ENCODE measurements around the gene NOS3.

The NOS3 gene

GRCh38 chr7:151060113-151060415, 69.2 kb downstream of the NOS3 start:
- TF ChIP-seq CTCF (IDR thresholded peaks at IDR 0.05; ENCODE audit: insufficient read depth, low read length, poor library complexity, severe bottlenecking), result no peak

GRCh38 chr7:151060416-151061212, 69.8 kb downstream of the NOS3 start:
- Histone ChIP-seq H3K36me3 (ENCODE audit: control insufficient read depth, insufficient read depth, low read length) (peaks cover 6% of the 10 kb centered on the region), H3K27me3 (replicated peaks; ENCODE audit: control insufficient read depth, insufficient read depth, low read length) (no peaks in the 10 kb centered on the region), H3K4me3 (replicated peaks; ENCODE audit: low read depth, low read length) (peak overlapping the region; percentile 75)
- TF ChIP-seq CTCF (IDR thresholded peaks at IDR 0.05; ENCODE audit: insufficient read depth, low read length, poor library complexity, severe bottlenecking), result peak; percentile 8
- no peak for DNase-seq (ENCODE audit: extremely low read depth, insufficient read length)

More at GRCh38 chr7:151060113-151060415, 69.2 kb downstream of the NOS3 start:
- Histone ChIP-seq H3K27me3 (replicated peaks; ENCODE audit: control insufficient read depth, insufficient read depth, low read length) (no peaks in the 10 kb centered on the region), H3K36me3 (ENCODE audit: control insufficient read depth, insufficient read depth, low read length) (peaks cover 3% of the 10 kb centered on the region), H3K4me3 (replicated peaks; ENCODE audit: low read depth, low read length) (peak overlapping the region; percentile 75)
- no peak for DNase-seq (ENCODE audit: extremely low read depth, insufficient read length)

GRCh38 chr7:151061213-151062110, 70.6 kb downstream of the NOS3 start:
- no peak for TF ChIP-seq CTCF (IDR thresholded peaks at IDR 0.05; ENCODE audit: insufficient read depth, low read length, poor library complexity, severe bottlenecking)
- DNase-seq (ENCODE audit: extremely low read depth, insufficient read length), result no peak
- Histone ChIP-seq H3K4me3 (replicated peaks; ENCODE audit: low read depth, low read length) (peak overlapping the region; percentile 75), H3K27me3 (replicated peaks; ENCODE audit: control insufficient read depth, insufficient read depth, low read length) (no peaks in the 10 kb centered on the region), H3K36me3 (ENCODE audit: control insufficient read depth, insufficient read depth, low read length) (peaks cover 8% of the 10 kb centered on the region)

GRCh38 chr7:151062111-151062398, 71.2 kb downstream of the NOS3 start:
- TF ChIP-seq CTCF (IDR thresholded peaks at IDR 0.05; ENCODE audit: insufficient read depth, low read length, poor library complexity, severe bottlenecking), result no peak
- no peak overlapping the region for H3K4me3 ChIP-seq (replicated peaks; ENCODE audit: low read depth, low read length)

GRCh38 chr7:151062399-151063211, 71.8 kb downstream of the NOS3 start:
- TF ChIP-seq CTCF (IDR thresholded peaks at IDR 0.05; ENCODE audit: insufficient read depth, low read length, poor library complexity, severe bottlenecking), result no peak
- H3K36me3 ChIP-seq (ENCODE audit: control insufficient read depth, insufficient read depth, low read length), result peaks cover 14% of the 10 kb centered on the region
- DNase-seq (ENCODE audit: extremely low read depth, insufficient read length), result no peak
- H3K27me3 ChIP-seq (replicated peaks; ENCODE audit: control insufficient read depth, insufficient read depth, low read length), result no peaks in the 10 kb centered on the region
- H3K4me3 ChIP-seq (replicated peaks; ENCODE audit: low read depth, low read length), result no peak overlapping the region

More at GRCh38 chr7:151062111-151062398, 71.2 kb downstream of the NOS3 start:
- Histone ChIP-seq H3K36me3 (ENCODE audit: control insufficient read depth, insufficient read depth, low read length) (peaks cover 10% of the 10 kb centered on the region), H3K27me3 (replicated peaks; ENCODE audit: control insufficient read depth, insufficient read depth, low read length) (no peaks in the 10 kb centered on the region)
- no peak for DNase-seq (ENCODE audit: extremely low read depth, insufficient read length)

Measured in GM06990 (cell line).